MM.1S (cell line): ENCODE measurements around the gene PLSCR5.

Source experiments
- CTCF ChIP-seq: fragments of 300-600 bp; sonication (generic); IDR thresholded peaks from 2 replicates; pipeline ENCODE4 v1.5.1; 2016; ENCODE audit warnings: antibody characterized with exemption, low read length, mixed read lengths
- EZH2 ChIP-seq: fragments of 300-600 bp; sonication (generic); optimal IDR thresholded peaks from 2 replicates; pipeline ENCODE3; 2017; ENCODE audit warnings: low read depth, mild to moderate bottlenecking, antibody characterized with exemption, low read length, mixed read lengths
- EZH2phosphoT487 ChIP-seq: fragments of 300-600 bp; sonication (generic); IDR thresholded peaks from 2 replicates; pipeline ENCODE4 v1.6.1; 2018; ENCODE audit warnings: antibody characterized with exemption, low read length

GRCh38 chr3:146634346-146634745, 29.2 kb upstream of the PLSCR5 start:
- TF ChIP-seq CTCF (no peak), EZH2 (no peak), EZH2phosphoT487 (no peak)
